PFSK-1 (cell line): ENCODE results near the gene NCKAP1.

Experiments
- FOXP2 ChIP-seq: optimal IDR thresholded peaks from 2 replicates; pipeline ENCODE3; 2011; ENCODE audit warnings: borderline replicate concordance, control low read depth, inconsistent platforms; ENCODE audit not compliant: insufficient read depth; ENCODE audit errors: extremely low read length, extremely low read depth
- POLR2AphosphoS5 ChIP-seq: IDR thresholded peaks from 2 replicates; pipeline ENCODE4 v1.6.1; 2012; ENCODE audit warnings: low read depth, mild to moderate bottlenecking, control low read depth, low read length, moderate library complexity
- REST ChIP-seq, 2 experiments: IDR thresholded peaks; 2 replicates each; pipeline versions ENCODE4 v1.6.1 to v1.8.0; 2011 to 2012; ENCODE audit warnings: low read depth in 2 of 2, low read length in 2 of 2, control low read depth in 1 of 2, inconsistent platforms in 1 of 2, mild to moderate bottlenecking in 1 of 2, moderate library complexity in 1 of 2; ENCODE audit not compliant: insufficient read depth in 1 of 2
- SIN3A ChIP-seq: IDR thresholded peaks from 2 replicates; pipeline ENCODE4 v1.6.1; 2012; ENCODE audit warnings: mild to moderate bottlenecking, low read length, moderate library complexity, borderline replicate concordance; ENCODE audit not compliant: insufficient read depth
- TAF1 ChIP-seq: IDR thresholded peaks from 2 replicates; pipeline ENCODE4 v1.6.1; 2012; ENCODE audit warnings: low read length, control low read depth, borderline replicate concordance; ENCODE audit not compliant: insufficient read depth

Gene NCKAP1

GRCh38 chr2:182949572-182950189, 88.6 kb downstream of the NCKAP1 start:
- TF ChIP-seq FOXP2: no peak
- TF ChIP-seq SIN3A: no peak
- no peak for TF ChIP-seq REST (IDR thresholded peaks at IDR 0.05; ENCODE audit: insufficient read depth in 1 of 2, low read depth in 2 of 2, low read length in 2 of 2)
- no peak for TF ChIP-seq TAF1
- no peak for TF ChIP-seq POLR2AphosphoS5

GRCh38 chr2:182949052-182949451, 89.2 kb downstream of the NCKAP1 start:
- no peak for TF ChIP-seq SIN3A
- TF ChIP-seq TAF1: no peak
- TF ChIP-seq POLR2AphosphoS5: no peak
- TF ChIP-seq REST (IDR thresholded peaks at IDR 0.05; ENCODE audit: insufficient read depth in 1 of 2, low read depth in 2 of 2, low read length in 2 of 2): no peak
- no peak for TF ChIP-seq FOXP2

GRCh38 chr2:182946958-182947369, 91.3 kb downstream of the NCKAP1 start:
- no peak for TF ChIP-seq SIN3A
- TF ChIP-seq POLR2AphosphoS5: no peak
- TF ChIP-seq TAF1: no peak
- no peak for TF ChIP-seq REST (IDR thresholded peaks at IDR 0.05; ENCODE audit: insufficient read depth in 1 of 2, low read depth in 2 of 2, low read length in 2 of 2)

GRCh38 chr2:182943339-182943738, 94.9 kb downstream of the NCKAP1 start:
- TF ChIP-seq SIN3A (no peak), POLR2AphosphoS5 (no peak), FOXP2 (no peak), REST (IDR thresholded peaks at IDR 0.05; ENCODE audit: insufficient read depth in 1 of 2, low read depth in 2 of 2, low read length in 2 of 2) (no peak), TAF1 (no peak)

- TF ChIP-seq FOXP2: no peak
- TF ChIP-seq SIN3A: no peak
- no peak for TF ChIP-seq REST (IDR thresholded peaks at IDR 0.05; ENCODE audit: insufficient read depth in 1 of 2, low read depth in 2 of 2, low read length in 2 of 2)
- TF ChIP-seq POLR2AphosphoS5: no peak
- TF ChIP-seq TAF1: no peak
Observed at GRCh38 chr2:182942756-182943155, 95.5 kb downstream of the NCKAP1 start.
